ENCODE data around the gene FKBP3.

DNA sequence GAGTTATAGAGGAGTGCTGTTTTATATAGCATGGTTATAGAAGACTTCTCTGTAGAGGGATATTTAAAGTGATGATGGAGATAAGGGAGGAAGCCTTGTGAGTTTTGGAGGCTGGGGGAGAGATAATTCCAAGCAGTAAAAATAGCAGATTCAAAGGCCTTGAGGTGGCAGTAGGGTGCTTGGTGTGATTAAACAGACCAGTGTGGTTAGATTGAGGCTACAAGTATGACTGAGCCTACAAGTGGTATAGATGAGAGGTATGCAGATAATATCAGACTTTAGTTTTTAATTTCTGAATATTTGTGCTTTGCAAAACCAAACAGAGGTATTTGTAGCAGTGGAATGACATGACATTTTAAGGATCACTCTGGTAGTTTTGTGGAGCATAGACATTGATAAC lies 21.8 kb upstream of the FKBP3 start:
- TF ChIP-seq CTCF (IDR thresholded peaks at IDR 0.05; ENCODE audit: insufficient read depth, low read length, poor library complexity, severe bottlenecking): no peak
- no peak for TF ChIP-seq EZH2phosphoT487 (conservative IDR thresholded peaks at IDR 0.05; ENCODE audit: low read length)

Data from SU-DHL-6 (cell line).